HCT116 (cell line): ENCODE measurements around the gene ADAMTS9. TPM values are rescaled to one million over a fixed set of nuclear protein-coding genes. Genes with fewer than 3 reads are reported as not detected.

Source experiments
- ATAC-seq: fragments of 200-7000 bp; cut with Tn5 transposase; 2 replicates; pipeline ENCODE4 v1.9.1; 2020; ENCODE audit warnings: mild to moderate bottlenecking, moderate library complexity
- BruUV-seq: library from RNA; stranded (reverse); fragments of 400-500 nt; replicated peaks from 2 replicates; lab custom pipeline; 2021; lab: Mats Ljungman, UMichigan
- CTCF ChIA-PET: fragments of 300-600 bp; sonication (Branson Sonifier 250); formaldehyde crosslinking; loops from one replicate; lab custom pipeline; 2021; ENCODE audit warnings: antibody characterized with exemption; lab: Charles Lee
- POLR2A ChIA-PET: fragments of 300-600, 350-600 bp; sonication (Branson Sonifier 250); formaldehyde crosslinking; loops from one replicate; lab custom pipeline; 2021; ENCODE audit warnings: antibody characterized with exemption; lab: Charles Lee
- RAD21 ChIA-PET, 2 experiments: fragments of 300-600 bp; sonication (Branson Sonifier 250); formaldehyde crosslinking; loops; one replicate each; lab custom pipeline; 2023; ENCODE audit warnings: low total read pairs in 2 of 2; ENCODE audit not compliant: uncharacterized antibody in 2 of 2, unreplicated experiment in 2 of 2, low non-redundant PET in 1 of 2; lab: Charles Lee
- DNase-seq: peaks from one replicate; pipeline ENCODE4 v3.0.0-alpha.2; 2010; ENCODE audit warnings: low read depth, low spot score
- H2AFZ ChIP-seq: fragments of 200-600 bp; shearing (Covaris generic), sonication (generic); 2 replicates; pipeline ENCODE4 v1.6.1; 2017; ENCODE audit warnings: low read depth, mixed run types, mixed read lengths, antibody characterized with exemption, low read length; ENCODE audit not compliant: poor library complexity, severe bottlenecking
- H3K27ac ChIP-seq: 2 replicates; pipeline ENCODE4 v1.5.1; 2012; ENCODE audit warnings: low read depth, low read length
- H3K27me3 ChIP-seq: fragments of 200-600 bp; sonication (generic); 2 replicates; pipeline ENCODE4 v1.6.1; 2016; ENCODE audit warnings: mixed run types, low read length, mixed read lengths; ENCODE audit not compliant: insufficient read depth
- H3K36me3 ChIP-seq, 2 experiments: fragments of 200-500 bp in 1 of 2; fragments of 200-600 bp in 1 of 2; sonication (Bioruptor generic) in 1 of 2; sonication (generic) in 1 of 2; 2 replicates each; pipeline versions ENCODE4 v1.5.1 to v1.6.1; 2014 to 2016; ENCODE audit warnings: low read length in 2 of 2, inconsistent platforms in 1 of 2, mixed read lengths in 1 of 2, mixed run types in 1 of 2; ENCODE audit not compliant: insufficient read depth in 2 of 2, control insufficient read depth in 1 of 2
- H3K4me1 ChIP-seq, 2 experiments: fragments of 200-600 bp in 1 of 2; sonication (generic) in 1 of 2; 2 replicates each; pipeline versions ENCODE4 v1.5.1 to v1.6.1; 2012 to 2017; ENCODE audit warnings: low read length in 2 of 2, inconsistent platforms in 1 of 2, mild to moderate bottlenecking in 1 of 2, mixed read lengths in 1 of 2, mixed run types in 1 of 2, moderate library complexity in 1 of 2; ENCODE audit not compliant: insufficient read depth in 2 of 2, control insufficient read depth in 1 of 2
- H3K4me2 ChIP-seq: fragments of 200-600 bp; sonication (generic); 2 replicates; pipeline ENCODE4 v1.6.1; 2017; ENCODE audit warnings: mixed run types, low read length, mixed read lengths
- H3K4me3 ChIP-seq, 2 experiments: fragments of 200-600 bp in 1 of 2; sonication (generic) in 1 of 2; replicated peaks in 1 of 2; 2 replicates each; pipeline ENCODE4 v1.5.1; 2011 to 2016; ENCODE audit warnings: low read length in 2 of 2, control low read depth in 1 of 2, low read depth in 1 of 2, mild to moderate bottlenecking in 1 of 2, mixed read lengths in 1 of 2, mixed run types in 1 of 2
- H3K79me2 ChIP-seq: fragments of 200-600 bp; sonication (generic); 2 replicates; pipeline ENCODE4 v1.6.1; 2017; ENCODE audit warnings: mild to moderate bottlenecking, mixed run types, low read length, moderate library complexity, mixed read lengths; ENCODE audit not compliant: insufficient read depth
- H3K9ac ChIP-seq: fragments of 200-600 bp; sonication (generic); 2 replicates; pipeline ENCODE4 v1.6.1; 2016; ENCODE audit warnings: low read length, mixed read lengths
- H3K9me2 ChIP-seq: fragments of 200-600 bp; sonication (generic), shearing (Covaris generic); 2 replicates; pipeline ENCODE4 v1.6.1; 2017; ENCODE audit warnings: mixed run types, mild to moderate bottlenecking, moderate library complexity; ENCODE audit not compliant: insufficient read depth
- H3K9me3 ChIP-seq, 2 experiments: fragments of 200-500 bp in 1 of 2; fragments of 200-600 bp in 1 of 2; sonication (Bioruptor generic) in 1 of 2; sonication (generic) in 1 of 2; 2 replicates each; pipeline ENCODE4 v1.6.1; 2014 to 2017; ENCODE audit warnings: low read length in 2 of 2, mixed read lengths in 2 of 2, inconsistent platforms in 1 of 2, low read depth in 1 of 2, mild to moderate bottlenecking in 1 of 2, mixed run types in 1 of 2, moderate library complexity in 1 of 2; ENCODE audit not compliant: control insufficient read depth in 1 of 2, insufficient read depth in 1 of 2
- H4K20me1 ChIP-seq: fragments of 200-600 bp; sonication (generic), shearing (Covaris generic); 2 replicates; pipeline ENCODE4 v1.6.1; 2017; ENCODE audit warnings: mixed run types, mild to moderate bottlenecking, moderate library complexity; ENCODE audit not compliant: insufficient read depth
- ATF3 ChIP-seq: IDR thresholded peaks from 2 replicates; pipeline ENCODE4 v1.6.1; 2012
- CEBPB ChIP-seq: IDR thresholded peaks from 2 replicates; pipeline ENCODE4 v1.6.1; 2012; ENCODE audit warnings: low read depth
- CTCF ChIP-seq, 3 experiments: fragments of 200-600 bp in 1 of 3; sonication (generic) in 1 of 3; IDR thresholded peaks in 2 of 3; conservative IDR thresholded peaks in 1 of 3; 2 replicates each; pipeline ENCODE4 v1.5.1; 2012 to 2017; ENCODE audit warnings: low read depth in 2 of 3, low read length in 2 of 3, antibody characterized with exemption in 1 of 3, borderline replicate concordance in 1 of 3, control low read depth in 1 of 3, mild to moderate bottlenecking in 1 of 3, mixed read lengths in 1 of 3, mixed run types in 1 of 3, moderate library complexity in 1 of 3; ENCODE audit not compliant: insufficient read depth in 1 of 3
- ELF1 ChIP-seq: IDR thresholded peaks from 2 replicates; pipeline ENCODE4 v1.6.1; 2012; ENCODE audit warnings: low read depth, borderline replicate concordance
- EZH2 ChIP-seq: fragments of 200-600 bp; sonication (generic); IDR thresholded peaks from 2 replicates; pipeline ENCODE4 v1.6.1; 2017; ENCODE audit warnings: antibody characterized with exemption, mixed run types
- FOSL1 ChIP-seq: IDR thresholded peaks from 2 replicates; pipeline ENCODE4 v1.6.1; 2012; ENCODE audit warnings: low read depth
- JUND ChIP-seq: IDR thresholded peaks from 2 replicates; pipeline ENCODE4 v1.6.1; 2012
- MAX ChIP-seq: IDR thresholded peaks from 2 replicates; pipeline ENCODE4 v1.6.1; 2012
- POLR2A ChIP-seq: IDR thresholded peaks from 2 replicates; pipeline ENCODE4 v1.7.0; 2011; ENCODE audit warnings: borderline replicate concordance; ENCODE audit not compliant: insufficient read depth, insufficient read length; ENCODE audit errors: extremely low read depth
- RAD21 ChIP-seq: IDR thresholded peaks from 2 replicates; pipeline ENCODE4 v1.6.1; 2012; ENCODE audit warnings: low read depth, mild to moderate bottlenecking
- REST ChIP-seq: IDR thresholded peaks from 2 replicates; pipeline ENCODE4 v1.6.1; 2012; ENCODE audit warnings: low read depth
- SIN3A ChIP-seq: IDR thresholded peaks from 2 replicates; pipeline ENCODE4 v1.6.1; 2012; ENCODE audit warnings: low read depth
- SRF ChIP-seq: IDR thresholded peaks from 2 replicates; pipeline ENCODE4 v1.6.1; 2012; ENCODE audit warnings: low read depth
- ZFX ChIP-seq: fragments of 450-650 bp; IDR thresholded peaks from 2 replicates; pipeline ENCODE4 v1.6.1; 2017
- ZNF274 ChIP-seq: fragments of 200-500 bp; sonication (Bioruptor generic); IDR thresholded peaks from 2 replicates; pipeline ENCODE4 v1.6.1; 2014; ENCODE audit warnings: mild to moderate bottlenecking, low read depth, low read length, inconsistent platforms
- intact Hi-C: fragments of 100-400 bp; cut with micrococcal nuclease; formaldehyde crosslinking; loops from 2 replicates; pipeline ENCODE4 v1.10.0; 2022
- total RNA-seq: library from RNA; stranded (reverse); gene quantifications from one replicate; pipeline ENCODE4 v1.2.1, GENCODE V29; 2021; ENCODE audit not compliant: unreplicated experiment

ADAMTS9 gene
- total RNA-seq, 1 experiment from 2014 or later: 0.05 TPM

GRCh38 chr3:64530434-64531049 is 157.3 kb downstream of the ADAMTS9 start:
- Histone ChIP-seq H4K20me1 (no peaks in the 10 kb centered on the region), H2AFZ (no peak overlapping the region), H3K9ac (no peak overlapping the region), H3K27me3 (0 out of 2 replicates have a peak, but pooled peaks cover 9% of the 10 kb centered on the region), H3K36me3 (no peaks in the 10 kb centered on the region), H3K4me2 (no peak overlapping the region), H3K79me2 (no peaks in the 10 kb centered on the region), H3K4me3 (no peak overlapping the region), H3K9me2 (no peaks in the 10 kb centered on the region), H3K27ac (no peak overlapping the region), H3K9me3 (no peaks in the 10 kb centered on the region), H3K4me1 (peaks cover 0 to 2% of the 10 kb centered on the region in 2 experiments; a peak in 1 of 4 replicates)
- DNase-seq: peak; percentile 21
- peak; percentile 52 for TF ChIP-seq RAD21
- TF ChIP-seq CTCF (IDR thresholded peaks at IDR 0.05 in 2 of 3, conservative IDR thresholded peaks at IDR 0.05 in 1 of 3; ENCODE audit: borderline replicate concordance in 1 of 3, insufficient read depth in 1 of 3, low read depth in 2 of 3, low read length in 2 of 3): peak; percentile 30 to 67 (median 61); a peak in 5 of 6 replicates
- TF ChIP-seq ZFX: no peak
- CTCF ChIA-PET: interaction anchor here (0.8 to 1.5 kb wide), 5 partner anchors 12 to 1665 kb away, joined by 3 to 11 read pairs (median 4); no protein-coding TSS in a partner anchor
- POLR2A ChIA-PET: no interaction called here
- ATAC-seq: peak; percentile 54
- BruUV-seq: no TSS peak
- RAD21 ChIA-PET: interaction anchor here in 1 of 2 experiments (0.7 kb wide), 1 partner anchor 784 kb away, joined by 3 read pairs; no protein-coding TSS in a partner anchor
- intact Hi-C loops: loop anchor here (5.0 kb wide), 5 partner anchors 642 to 1722 kb away; no protein-coding TSS in a partner anchor

GRCh38 chr3:64523324-64523723 is 164.5 kb downstream of the ADAMTS9 start:
- Histone ChIP-seq H3K9me3 (no peaks in the 10 kb centered on the region), H3K79me2 (no peaks in the 10 kb centered on the region), H3K27ac (no peak overlapping the region), H3K4me1 (no peaks in the 10 kb centered on the region), H3K4me2 (no peak overlapping the region), H3K4me3 (no peak overlapping the region), H3K36me3 (no peaks in the 10 kb centered on the region), H2AFZ (no peak overlapping the region), H4K20me1 (no peaks in the 10 kb centered on the region), H3K9ac (no peak overlapping the region), H3K9me2 (no peaks in the 10 kb centered on the region), H3K27me3 (peaks cover 3% of the 10 kb centered on the region)
- CTCF ChIA-PET: no interaction called here
- TF ChIP-seq POLR2A: no peak
- TF ChIP-seq FOSL1: no peak
- TF ChIP-seq CEBPB: no peak
- no peak for TF ChIP-seq EZH2
- no peak for TF ChIP-seq ELF1
- no peak for TF ChIP-seq JUND
- TF ChIP-seq MAX: no peak
- TF ChIP-seq SIN3A: no peak
- TF ChIP-seq REST: no peak
- no peak for TF ChIP-seq RAD21
- TF ChIP-seq ATF3: no peak
- TF ChIP-seq SRF: no peak
- no peak for TF ChIP-seq ZNF274
- no peak for DNase-seq
- intact Hi-C loops: no loop called here
- RAD21 ChIA-PET: no interaction called here
- POLR2A ChIA-PET: no interaction called here
- no peak for ATAC-seq
- no TSS peak for BruUV-seq
